HepG2 (cell line): ENCODE data around the gene MICAL3. TPM values are rescaled to one million over a fixed set of nuclear protein-coding genes. Genes with fewer than 3 reads are reported as not detected.
A peak's percentile ranks its signal among the peaks of the same experiment; 100 is the strongest.

ENCODE experiments used
- AGO1 ChIP-seq: fragments of 200-400 bp; formaldehyde crosslinking; IDR thresholded peaks from 2 replicates; pipeline ENCODE4 v1.6.1; 2017; ENCODE audit warnings: mild to moderate bottlenecking, low read depth, low read length, moderate library complexity; ENCODE audit not compliant: poor library complexity, severe bottlenecking
- ARNTL ChIP-seq: sonication (generic); formaldehyde crosslinking; IDR thresholded peaks from 2 replicates; pipeline ENCODE4 v1.4.0; 2020; ENCODE audit warnings: mild to moderate bottlenecking, missing genetic modification reagents
- ATF7-NPFF ChIP-seq: sonication (generic); formaldehyde crosslinking; IDR thresholded peaks from 2 replicates; pipeline ENCODE4 v1.8.1; 2023; ENCODE audit warnings: mild to moderate bottlenecking, low read depth, missing genetic modification reagents, moderate library complexity
- ELF3 ChIP-seq: IDR thresholded peaks from 2 replicates; pipeline ENCODE4 v1.6.1; 2016; ENCODE audit warnings: missing genetic modification reagents, missing compliant biosample characterization
- GPN1 ChIP-seq: sonication (generic); formaldehyde crosslinking; IDR thresholded peaks from 2 replicates; pipeline ENCODE4 v1.5.1; 2020; ENCODE audit warnings: missing genetic modification reagents, borderline replicate concordance
- HMG20A ChIP-seq: IDR thresholded peaks from 2 replicates; pipeline ENCODE4 v1.6.1; 2016; ENCODE audit warnings: borderline replicate concordance
- KDM2A ChIP-seq: sonication (generic); formaldehyde crosslinking; IDR thresholded peaks from 2 replicates; pipeline ENCODE4 v1.4.0; 2020; ENCODE audit warnings: low read depth, missing genetic modification reagents, borderline replicate concordance
- MNT ChIP-seq: fragments of 450-650 bp; IDR thresholded peaks from 2 replicates; pipeline ENCODE4 v1.6.1; 2016
- MTA3 ChIP-seq: sonication (generic); formaldehyde crosslinking; IDR thresholded peaks from 2 replicates; pipeline ENCODE4 v1.4.0; 2020; ENCODE audit warnings: missing genetic modification reagents
- NCOR1 ChIP-seq: fragments of 200-600 bp; sonication (generic); IDR thresholded peaks from 2 replicates; pipeline ENCODE4 v1.7.0; 2017; ENCODE audit warnings: antibody characterized with exemption, low read length, borderline replicate concordance
- NFE2 ChIP-seq: sonication (generic); formaldehyde crosslinking; IDR thresholded peaks from 2 replicates; pipeline ENCODE4 v1.4.0; 2020; ENCODE audit warnings: missing genetic modification reagents
- NFE2L1 ChIP-seq: sonication (generic); formaldehyde crosslinking; IDR thresholded peaks from 2 replicates; pipeline ENCODE4 v1.4.0; 2020; ENCODE audit warnings: missing genetic modification reagents, mild to moderate bottlenecking, borderline replicate concordance
- SIX4 ChIP-seq: sonication (generic); formaldehyde crosslinking; IDR thresholded peaks from 2 replicates; pipeline ENCODE4 v1.4.0; 2020; ENCODE audit warnings: missing genetic modification reagents
- SMARCE1 ChIP-seq: fragments of 450-650 bp; IDR thresholded peaks from 2 replicates; pipeline ENCODE4 v1.6.1; 2017; ENCODE audit warnings: borderline replicate concordance
- SMYD3 ChIP-seq: sonication (generic); formaldehyde crosslinking; IDR thresholded peaks from 2 replicates; pipeline ENCODE4 v1.8.1; 2023; ENCODE audit warnings: mild to moderate bottlenecking, missing genetic modification reagents
- SP5 ChIP-seq: IDR thresholded peaks from 2 replicates; pipeline ENCODE4 v1.6.1; 2016; ENCODE audit warnings: low read depth, borderline replicate concordance
- TBX3 ChIP-seq: fragments of 450-650 bp; IDR thresholded peaks from 2 replicates; pipeline ENCODE4 v1.6.1; 2017; ENCODE audit warnings: antibody characterized with exemption, mild to moderate bottlenecking, inconsistent platforms, borderline replicate concordance
- TRIM22 ChIP-seq: fragments of 450-650 bp; IDR thresholded peaks from 2 replicates; pipeline ENCODE4 v1.6.1; 2017
- WIZ ChIP-seq: sonication (generic); formaldehyde crosslinking; IDR thresholded peaks from 2 replicates; pipeline ENCODE4 v1.5.1; 2020; ENCODE audit warnings: mild to moderate bottlenecking, missing genetic modification reagents
- ZBTB20 ChIP-seq: sonication (generic); formaldehyde crosslinking; IDR thresholded peaks from 2 replicates; pipeline ENCODE4 v1.8.1; 2023; ENCODE audit warnings: missing genetic modification reagents, low read depth, mild to moderate bottlenecking, borderline replicate concordance
- ZBTB8A ChIP-seq: sonication (generic); formaldehyde crosslinking; IDR thresholded peaks from 2 replicates; pipeline ENCODE4 v1.4.0; 2020; ENCODE audit warnings: mild to moderate bottlenecking, low read depth, missing genetic modification reagents, borderline replicate concordance
- ZC3H13 ChIP-seq: sonication (generic); formaldehyde crosslinking; IDR thresholded peaks from 2 replicates; pipeline ENCODE4 v1.8.1; 2023; ENCODE audit warnings: mild to moderate bottlenecking, missing genetic modification reagents, moderate library complexity
- ZFX ChIP-seq: sonication (generic); formaldehyde crosslinking; IDR thresholded peaks from 2 replicates; pipeline ENCODE4 v1.4.0; 2020; ENCODE audit warnings: mild to moderate bottlenecking, low read depth, missing genetic modification reagents, moderate library complexity
- ZNF232 ChIP-seq: sonication (generic); formaldehyde crosslinking; IDR thresholded peaks from 2 replicates; pipeline ENCODE4 v1.4.0; 2020; ENCODE audit warnings: missing genetic modification reagents, borderline replicate concordance
- ZNF296 ChIP-seq: sonication (generic); formaldehyde crosslinking; conservative IDR thresholded peaks from 2 replicates; pipeline ENCODE4 v1.5.0; 2020; ENCODE audit warnings: mild to moderate bottlenecking, missing genetic modification reagents
- ZNF556 ChIP-seq: sonication (generic); formaldehyde crosslinking; IDR thresholded peaks from 2 replicates; pipeline ENCODE4 v1.4.0; 2020; ENCODE audit warnings: mild to moderate bottlenecking, missing genetic modification reagents, borderline replicate concordance
- ZNF605 ChIP-seq: sonication (generic); formaldehyde crosslinking; IDR thresholded peaks from 2 replicates; pipeline ENCODE4 v1.8.0; 2022; ENCODE audit warnings: mild to moderate bottlenecking, missing genetic modification reagents
- ZNF644 ChIP-seq: IDR thresholded peaks from 2 replicates; pipeline ENCODE4 v1.6.1; 2016; ENCODE audit warnings: low read depth
- ZNF652 ChIP-seq: IDR thresholded peaks from 2 replicates; pipeline ENCODE4 v1.6.1; 2016; ENCODE audit warnings: low read depth, borderline replicate concordance
- ZNF761 ChIP-seq: sonication (generic); formaldehyde crosslinking; conservative IDR thresholded peaks from 2 replicates; pipeline ENCODE4 v1.4.0; 2020; ENCODE audit warnings: mild to moderate bottlenecking, missing genetic modification reagents
- ZSCAN22 ChIP-seq: sonication (generic); formaldehyde crosslinking; IDR thresholded peaks from 2 replicates; pipeline ENCODE4 v1.4.0; 2020; ENCODE audit warnings: mild to moderate bottlenecking, missing genetic modification reagents
- polyA plus RNA-seq, 8 experiments: library from polyadenylated mRNA; depleted of rRNA in 3 of 8; stranded (reverse) in 7 of 8; unstranded in 1 of 8; fragments of >200 nt; fragmentation: Illumina TruSeq in 4 of 8; extraction: Trizol in 4 of 8; gene quantifications; 2 replicates each; pipeline versions ENCODE4 v1.2.1 to v1.2.3, GENCODE V29; 2011 to 2016; ENCODE audit warnings: low read depth in 4 of 8, missing spikeins in 1 of 8, mixed read lengths in 1 of 8; ENCODE audit not compliant: insufficient read depth in 1 of 8
- total RNA-seq, 5 experiments: library from RNA; depleted of rRNA; stranded (reverse); fragments of >200 nt; fragmentation: Illumina TruSeq; extraction: Trizol; gene quantifications; 2 replicates each; pipeline ENCODE4 v1.2.3, GENCODE V29; 2016; ENCODE audit warnings: low read depth in 1 of 5

MICAL3 gene
- total and polyA plus RNA-seq, 2 of the 13 experiments (the other 11 are each of a cell fraction or from before 2014, with no cell fraction given) = 5.3 to 12.5 TPM

GRCh38 chr22:18044548-18045271, 20.3 kb upstream of the MICAL3 start (continued):
- TF ChIP-seq ZNF232 (CRISPR knock-in tag) (no peak), MNT (no peak), ZNF652 (no peak), ZNF605 (CRISPR knock-in tag) (no peak), TBX3 (no peak), GPN1 (CRISPR knock-in tag) (no peak), ZNF296 (CRISPR knock-in tag) (no peak), ARNTL (CRISPR knock-in tag) (0 out of 2 replicates have a peak, but pooled peaks have one; percentile 44), SMARCE1 (no peak), NCOR1 (peak; percentile 51; the same call in 1 of the 2 replicates), MTA3 (CRISPR knock-in tag) (no peak), ATF7-NPFF (CRISPR knock-in tag) (no peak), ZBTB20 (CRISPR knock-in tag) (no peak), HMG20A (CRISPR knock-in tag) (peak; percentile 80; the same call in 1 of the 2 replicates), ZFX (CRISPR knock-in tag) (peak; percentile 55; the same call in 1 of the 2 replicates), SP5 (CRISPR knock-in tag) (peak; percentile 22; the same call in 1 of the 2 replicates), TRIM22 (no peak), ZNF556 (CRISPR knock-in tag) (no peak), ELF3 (CRISPR knock-in tag) (peak; percentile 55; the same call in 1 of the 2 replicates), KDM2A (CRISPR knock-in tag) (peak; percentile 52; the same call in 1 of the 2 replicates), ZBTB8A (CRISPR knock-in tag) (no peak), SIX4 (no peak), ZSCAN22 (CRISPR knock-in tag) (no peak), ZNF644 (CRISPR knock-in tag) (peak; percentile 83), AGO1 (no peak), ZC3H13 (CRISPR knock-in tag) (no peak), WIZ (no peak), SMYD3 (CRISPR knock-in tag) (0 out of 2 replicates have a peak, but pooled peaks have one; percentile 32), ZNF761 (CRISPR knock-in tag) (no peak), NFE2L1 (no peak), NFE2 (CRISPR knock-in tag) (no peak)
